ENCODE results near the gene CFAP97. TPM values are rescaled to one million over a fixed set of nuclear protein-coding genes. Genes with fewer than 3 reads are reported as not detected.
A peak's percentile ranks its signal among the peaks of the same experiment; 100 is the strongest.

Gene CFAP97
- total and polyA plus RNA-seq, 2 donors (not counting 1 experiment from before 2014, with no cell fraction given), result 39.3 to 50.8 TPM

GRCh38 chr4:185165605-185166063 lies 38.2 kb downstream of the CFAP97 start:
- Histone ChIP-seq H3K27me3 (ENCODE audit: control insufficient read depth, insufficient read depth, low read length) (no peaks in the 10 kb centered on the region), H4K20me1 (ENCODE audit: control insufficient read depth, extremely low read depth, insufficient read depth, low read length) (no peaks in the 10 kb centered on the region), H2AFZ (ENCODE audit: low read length) (no peak overlapping the region), H3K4me2 (ENCODE audit: extremely low read depth, insufficient read depth, low read length) (peak overlapping the region; percentile 33), H3K79me2 (ENCODE audit: control insufficient read depth, insufficient read depth, low read length) (no peaks in the 10 kb centered on the region), H3K4me1 (ENCODE audit: control insufficient read depth, extremely low read depth, insufficient read depth, low read length) (no peaks in the 10 kb centered on the region), H3K36me3 (ENCODE audit: control insufficient read depth, insufficient read depth, low read length) (no peaks in the 10 kb centered on the region), H3K9me3 (ENCODE audit: control insufficient read depth, insufficient read depth, low read depth, low read length) (no peaks in the 10 kb centered on the region), H3K9ac (ENCODE audit: insufficient read depth, low read length) (no peak overlapping the region), H3K4me3 (replicated peaks in 1 of 4; ENCODE audit: control extremely low read depth in 1 of 4, insufficient read depth in 1 of 4, low read depth in 3 of 4, low read length in 4 of 4) (no peak overlapping the region), H3K27ac (ENCODE audit: insufficient read depth, low read length) (no peak overlapping the region)
- DNase-seq (ENCODE audit: low read depth in 2 of 2), result peak; percentile 86 to 94
- TF ChIP-seq CTCF (conservative IDR thresholded peaks at IDR 0.05 in 1 of 2, IDR thresholded peaks at IDR 0.05 in 1 of 2; ENCODE audit: low read depth in 1 of 2, low read length in 2 of 2) (no peak), EZH2 (IDR thresholded peaks at IDR 0.05; ENCODE audit: low read length, missing control alignments) (no peak)

- no peak overlapping the region for H3K4me2 ChIP-seq (ENCODE audit: extremely low read depth, insufficient read depth, low read length)
- H3K27ac ChIP-seq (ENCODE audit: insufficient read depth, low read length), result no peak overlapping the region
- H3K36me3 ChIP-seq (ENCODE audit: control insufficient read depth, insufficient read depth, low read length), result no peaks in the 10 kb centered on the region
- H2AFZ ChIP-seq (ENCODE audit: low read length), result no peak overlapping the region
- DNase-seq (ENCODE audit: low read depth in 2 of 2), result no peak
- H3K9me3 ChIP-seq (ENCODE audit: control insufficient read depth, insufficient read depth, low read depth, low read length), result no peaks in the 10 kb centered on the region
- H3K4me3 ChIP-seq (replicated peaks in 1 of 4; ENCODE audit: control extremely low read depth in 1 of 4, insufficient read depth in 1 of 4, low read depth in 3 of 4, low read length in 4 of 4), result no peak overlapping the region
- peaks cover 2% of the 10 kb centered on the region for H3K4me1 ChIP-seq (ENCODE audit: control insufficient read depth, extremely low read depth, insufficient read depth, low read length)
- no peaks in the 10 kb centered on the region for H3K27me3 ChIP-seq (ENCODE audit: control insufficient read depth, insufficient read depth, low read length)
- no peak overlapping the region for H3K9ac ChIP-seq (ENCODE audit: insufficient read depth, low read length)
- H3K79me2 ChIP-seq (ENCODE audit: control insufficient read depth, insufficient read depth, low read length), result no peaks in the 10 kb centered on the region
- H4K20me1 ChIP-seq (ENCODE audit: control insufficient read depth, extremely low read depth, insufficient read depth, low read length), result no peaks in the 10 kb centered on the region
- TF ChIP-seq EZH2 (IDR thresholded peaks at IDR 0.05; ENCODE audit: low read length, missing control alignments) (no peak), CTCF (conservative IDR thresholded peaks at IDR 0.05 in 1 of 2, IDR thresholded peaks at IDR 0.05 in 1 of 2; ENCODE audit: low read depth in 1 of 2, low read length in 2 of 2) (no peak)
Measured at GRCh38 chr4:185151296-185151695, 52.5 kb downstream of the CFAP97 start.

GRCh38 chr4:185149392-185149791 lies 54.4 kb downstream of the CFAP97 start:
- H4K20me1 ChIP-seq (ENCODE audit: control insufficient read depth, extremely low read depth, insufficient read depth, low read length), result no peaks in the 10 kb centered on the region
- H3K4me3 ChIP-seq (replicated peaks in 1 of 4; ENCODE audit: control extremely low read depth in 1 of 4, insufficient read depth in 1 of 4, low read depth in 3 of 4, low read length in 4 of 4), result no peak overlapping the region
- TF ChIP-seq EZH2 (IDR thresholded peaks at IDR 0.05; ENCODE audit: low read length, missing control alignments) (no peak), CTCF (conservative IDR thresholded peaks at IDR 0.05 in 1 of 2, IDR thresholded peaks at IDR 0.05 in 1 of 2; ENCODE audit: low read depth in 1 of 2, low read length in 2 of 2) (no peak)
- no peak overlapping the region for H3K4me2 ChIP-seq (ENCODE audit: extremely low read depth, insufficient read depth, low read length)
- no peaks in the 10 kb centered on the region for H3K27me3 ChIP-seq (ENCODE audit: control insufficient read depth, insufficient read depth, low read length)
- peaks cover 2% of the 10 kb centered on the region for H3K4me1 ChIP-seq (ENCODE audit: control insufficient read depth, extremely low read depth, insufficient read depth, low read length)
- DNase-seq (ENCODE audit: low read depth in 2 of 2), result no peak
- no peak overlapping the region for H3K27ac ChIP-seq (ENCODE audit: insufficient read depth, low read length)
- no peaks in the 10 kb centered on the region for H3K79me2 ChIP-seq (ENCODE audit: control insufficient read depth, insufficient read depth, low read length)
- no peak overlapping the region for H3K9ac ChIP-seq (ENCODE audit: insufficient read depth, low read length)
- no peaks in the 10 kb centered on the region for H3K9me3 ChIP-seq (ENCODE audit: control insufficient read depth, insufficient read depth, low read depth, low read length)
- H3K36me3 ChIP-seq (ENCODE audit: control insufficient read depth, insufficient read depth, low read length), result no peaks in the 10 kb centered on the region
- no peak overlapping the region for H2AFZ ChIP-seq (ENCODE audit: low read length)

Measured in fibroblast of lung (primary cell).